ENCODE measurements around the gene SNAPC4. TPM values are rescaled to one million over a fixed set of nuclear protein-coding genes. Genes with fewer than 3 reads are reported as not detected.

The SNAPC4 gene
- total and polyA plus RNA-seq, 9 of the 15 experiments (the other 6 are each of a cell fraction or from before 2014, with no cell fraction given) = 0.21 to 21.8 (median 8.8) TPM

GRCh38 chr9:136400038-136400834 lies at the start of gene SNAPC4 (continued):
- no peak for TF ChIP-seq ZNF407 (IDR thresholded peaks at IDR 0.05; ENCODE audit: low read depth)
- no peak for TF ChIP-seq MCM2 (IDR thresholded peaks at IDR 0.05; ENCODE audit: low read depth)
- peak; percentile 95 for TF ChIP-seq ZBTB7A (IDR thresholded peaks at IDR 0.05; ENCODE audit: borderline replicate concordance, control insufficient read depth, low read depth, low read length)
- no peak for TF ChIP-seq ZNF212 (CRISPR knock-in tag; IDR thresholded peaks at IDR 0.05)
- peak; percentile 56 for TF ChIP-seq JUND (IDR thresholded peaks at IDR 0.05; ENCODE audit: borderline replicate concordance, low read depth, low read length)
- TF ChIP-seq JUND (tag; IDR thresholded peaks at IDR 0.05; ENCODE audit: borderline replicate concordance, low read depth, low read length) = no peak
- no peak for TF ChIP-seq ATF1 (CRISPR knock-in tag; IDR thresholded peaks at IDR 0.05)
- TF ChIP-seq ATF1 (tag; IDR thresholded peaks at IDR 0.05) = peak; percentile 69
- 0 out of 4 replicates have a peak, but pooled peaks of 1 of the 2 experiments have one; percentile 9 for TF ChIP-seq SRF (CRISPR knock-in tag; IDR thresholded peaks at IDR 0.05)
- TF ChIP-seq SMAD4 (CRISPR knock-in tag; conservative IDR thresholded peaks at IDR 0.05) = 0 out of 2 replicates have a peak, but pooled peaks have one; percentile 32
- TF ChIP-seq RBBP5 (IDR thresholded peaks at IDR 0.05; ENCODE audit: borderline replicate concordance, insufficient read depth, low read length, poor library complexity, severe bottlenecking) = peak; percentile 93
- TF ChIP-seq ZNF717 (CRISPR knock-in tag; IDR thresholded peaks at IDR 0.05) = no peak
- no peak for TF ChIP-seq GTF2A2 (tag; IDR thresholded peaks at IDR 0.05)
- no peak for TF ChIP-seq DPF2 (IDR thresholded peaks at IDR 0.05)
- no peak; the same call in 1 of the 2 replicates for TF ChIP-seq TFAP4 (CRISPR knock-in tag; IDR thresholded peaks at IDR 0.05; ENCODE audit: borderline replicate concordance)
- TF ChIP-seq ATF4 (CRISPR knock-in tag; IDR thresholded peaks at IDR 0.05) = 0 out of 2 replicates have a peak, but pooled peaks have one; percentile 17
- TF ChIP-seq ZNF764 (CRISPR knock-in tag; IDR thresholded peaks at IDR 0.05; ENCODE audit: low read depth) = no peak
